Lower leg skin (tissue), 3 donors: Measurements from ENCODE around the gene CERS4.

Source experiments
- POLR2A ChIP-seq, 2 donors: fragments of 450-650 bp; IDR thresholded peaks; one replicate each; pipeline ENCODE4 v1.6.1; 2016 to 2017; ENCODE audit warnings: antibody characterized with exemption in 2 of 2, mild to moderate bottlenecking in 1 of 2, moderate library complexity in 1 of 2
- TF ChIP-seq, protein P1 (sequence below), 3 donors: fragments of 450-650 bp; IDR thresholded peaks; one replicate each; pipeline ENCODE4 v1.5.1; 2016; ENCODE audit warnings: antibody characterized with exemption in 3 of 3, mild to moderate bottlenecking in 3 of 3, moderate library complexity in 2 of 3

DNA sequence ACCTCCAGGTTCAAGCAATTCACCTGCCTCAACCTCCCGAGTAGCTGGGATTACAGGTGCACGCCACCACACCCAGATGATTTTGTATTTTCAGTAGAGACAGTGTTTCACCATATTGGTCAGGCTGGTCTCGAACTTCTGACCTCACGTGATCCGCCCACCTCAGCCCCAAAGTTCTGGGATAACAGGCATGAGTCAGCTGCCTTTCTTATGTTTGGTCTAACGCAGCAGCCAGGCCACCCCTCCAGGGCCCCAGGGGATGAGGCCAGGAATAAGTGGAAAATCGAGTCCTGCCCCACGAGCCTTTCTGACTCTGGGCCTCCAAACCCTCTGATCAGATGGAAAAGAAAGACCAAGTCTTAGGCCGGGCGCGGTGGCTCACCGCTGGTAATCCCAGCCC, 44.5 kb downstream of the CERS4 start:
- TF ChIP-seq, protein P1, sequence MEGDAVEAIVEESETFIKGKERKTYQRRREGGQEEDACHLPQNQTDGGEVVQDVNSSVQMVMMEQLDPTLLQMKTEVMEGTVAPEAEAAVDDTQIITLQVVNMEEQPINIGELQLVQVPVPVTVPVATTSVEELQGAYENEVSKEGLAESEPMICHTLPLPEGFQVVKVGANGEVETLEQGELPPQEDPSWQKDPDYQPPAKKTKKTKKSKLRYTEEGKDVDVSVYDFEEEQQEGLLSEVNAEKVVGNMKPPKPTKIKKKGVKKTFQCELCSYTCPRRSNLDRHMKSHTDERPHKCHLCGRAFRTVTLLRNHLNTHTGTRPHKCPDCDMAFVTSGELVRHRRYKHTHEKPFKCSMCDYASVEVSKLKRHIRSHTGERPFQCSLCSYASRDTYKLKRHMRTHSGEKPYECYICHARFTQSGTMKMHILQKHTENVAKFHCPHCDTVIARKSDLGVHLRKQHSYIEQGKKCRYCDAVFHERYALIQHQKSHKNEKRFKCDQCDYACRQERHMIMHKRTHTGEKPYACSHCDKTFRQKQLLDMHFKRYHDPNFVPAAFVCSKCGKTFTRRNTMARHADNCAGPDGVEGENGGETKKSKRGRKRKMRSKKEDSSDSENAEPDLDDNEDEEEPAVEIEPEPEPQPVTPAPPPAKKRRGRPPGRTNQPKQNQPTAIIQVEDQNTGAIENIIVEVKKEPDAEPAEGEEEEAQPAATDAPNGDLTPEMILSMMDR (IDR thresholded peaks at IDR 0.05): no peak
- no peak for TF ChIP-seq POLR2A (IDR thresholded peaks at IDR 0.05)
